ENCODE measurements around the gene SERPINC1.

GRCh38 chr1:173946380-173946921, 29.3 kb upstream of the SERPINC1 start:
- no peak for TF ChIP-seq CTCF (IDR thresholded peaks at IDR 0.05; ENCODE audit: control extremely low read depth in 1 of 3, insufficient read depth in 1 of 3, low read depth in 1 of 3, low read length in 3 of 3)
- no peak for TF ChIP-seq TAF1 (IDR thresholded peaks at IDR 0.05; ENCODE audit: low read depth, low read length)
- no peak for TF ChIP-seq POLR2AphosphoS5 (IDR thresholded peaks at IDR 0.05; ENCODE audit: low read depth, low read length)
- TF ChIP-seq CBX5 (IDR thresholded peaks at IDR 0.05; ENCODE audit: low read depth, low read length): no peak
- TF ChIP-seq GABPA (IDR thresholded peaks at IDR 0.05; ENCODE audit: borderline replicate concordance, insufficient read depth, low read length): no peak
- no peak for TF ChIP-seq EGR1 (IDR thresholded peaks at IDR 0.05; ENCODE audit: borderline replicate concordance, low read depth, low read length)
- TF ChIP-seq POLR2A (IDR thresholded peaks at IDR 0.05; ENCODE audit: control extremely low read depth in 1 of 2, low read depth in 2 of 2, low read length in 2 of 2): no peak
- TF ChIP-seq CREB1 (IDR thresholded peaks at IDR 0.05): no peak

All from H1 (cell line).